ENCODE measurements around the gene SLC35E4. TPM values are rescaled to one million over a fixed set of nuclear protein-coding genes. Genes with fewer than 3 reads are reported as not detected.
A peak's percentile ranks its signal among the peaks of the same experiment; 100 is the strongest.

Gene SLC35E4
- total and polyA plus RNA-seq, 9 of the 15 experiments (the other 6 are each of a cell fraction or from before 2014, with no cell fraction given): 0.06 to 2.3 (median 0.86) TPM; not detected in 1

GRCh38 chr22:30694171-30694639, 58.6 kb downstream of the SLC35E4 start:
- POLR2A ChIA-PET: interaction anchor here (1.0 kb wide), 1 partner anchor 36 kb away, joined by 3 read pairs; no protein-coding TSS in a partner anchor
- no peak overlapping the region for H3K27ac ChIP-seq (ENCODE audit: extremely low read depth, low read depth, low read length)

More at GRCh38 chr22:30694171-30694639, 58.6 kb downstream of the SLC35E4 start:
- Histone ChIP-seq H2AFZ (ENCODE audit: low read depth, low read length) (peak overlapping the region; percentile 40; the same call in 1 of the 2 replicates), H3K4me3 (no peak overlapping the region), H3K4me2 (ENCODE audit: insufficient read depth, low read length) (no peak overlapping the region), H3K9ac (ENCODE audit: insufficient read depth in 1 of 2, low read depth in 2 of 2, low read length in 2 of 2) (no peak overlapping the region), H3K9me1 (ENCODE audit: control insufficient read depth, insufficient read depth, low read length) (no peaks in the 10 kb centered on the region), H3K36me3 (ENCODE audit: control insufficient read depth, insufficient read depth, low read length) (no peaks in the 10 kb centered on the region), H3K4me1 (replicated peaks in 1 of 2; ENCODE audit: control insufficient read depth in 2 of 2, insufficient read depth in 2 of 2, low read length in 2 of 2) (peaks cover 8 to 24% of the 10 kb centered on the region in 2 experiments; a peak in 4 of 5 replicates), H3K27me3 (ENCODE audit: control insufficient read depth in 2 of 2, insufficient read depth in 2 of 2, low read length in 2 of 2) (no peaks in the 10 kb centered on the region), H4K20me1 (replicated peaks; ENCODE audit: control insufficient read depth, insufficient read depth, low read length) (no peaks in the 10 kb centered on the region), H3K79me2 (ENCODE audit: control insufficient read depth, insufficient read depth, low read length) (no peaks in the 10 kb centered on the region), H3K9me3 (replicated peaks; ENCODE audit: control insufficient read depth, insufficient read depth, low read depth, low read length) (no peaks in the 10 kb centered on the region)
- FAIRE-seq (no peak), ATAC-seq (no peak), DNase-seq (ENCODE audit: extremely low read depth in 1 of 4, low spot score in 3 of 4) (no peak)
- TF ChIP-seq STAG1 (CRISPR knock-in tag; IDR thresholded peaks at IDR 0.05; ENCODE audit: borderline replicate concordance) (no peak), ZBTB33 (CRISPR knock-in tag; IDR thresholded peaks at IDR 0.05) (peak; percentile 69; the same call in 1 of the 2 replicates)
- in situ Hi-C loops (cut with MboI) (no loop called here), intact Hi-C loops (cut with micrococcal nuclease) (no loop called here)
- CTCF ChIA-PET (ENCODE audit: low intra/inter-chr PET ratio): no interaction called here
- WGBS (ENCODE audit: insufficient coverage, low coverage, missing lambda C conversion rate): 96% methylated on average over 12 of the region's 38 CpGs
- no TSS peak for BruUV-seq (replicated peaks)
